Inferior parietal cortex (tissue), 1 donor: ENCODE data around the gene GFY.

ENCODE experiments used
- DNase-seq: peaks from one replicate; pipeline ENCODE4 v3.0.0-alpha.2; 2016; ENCODE audit errors: extremely low spot score

Gene GFY

DNA sequence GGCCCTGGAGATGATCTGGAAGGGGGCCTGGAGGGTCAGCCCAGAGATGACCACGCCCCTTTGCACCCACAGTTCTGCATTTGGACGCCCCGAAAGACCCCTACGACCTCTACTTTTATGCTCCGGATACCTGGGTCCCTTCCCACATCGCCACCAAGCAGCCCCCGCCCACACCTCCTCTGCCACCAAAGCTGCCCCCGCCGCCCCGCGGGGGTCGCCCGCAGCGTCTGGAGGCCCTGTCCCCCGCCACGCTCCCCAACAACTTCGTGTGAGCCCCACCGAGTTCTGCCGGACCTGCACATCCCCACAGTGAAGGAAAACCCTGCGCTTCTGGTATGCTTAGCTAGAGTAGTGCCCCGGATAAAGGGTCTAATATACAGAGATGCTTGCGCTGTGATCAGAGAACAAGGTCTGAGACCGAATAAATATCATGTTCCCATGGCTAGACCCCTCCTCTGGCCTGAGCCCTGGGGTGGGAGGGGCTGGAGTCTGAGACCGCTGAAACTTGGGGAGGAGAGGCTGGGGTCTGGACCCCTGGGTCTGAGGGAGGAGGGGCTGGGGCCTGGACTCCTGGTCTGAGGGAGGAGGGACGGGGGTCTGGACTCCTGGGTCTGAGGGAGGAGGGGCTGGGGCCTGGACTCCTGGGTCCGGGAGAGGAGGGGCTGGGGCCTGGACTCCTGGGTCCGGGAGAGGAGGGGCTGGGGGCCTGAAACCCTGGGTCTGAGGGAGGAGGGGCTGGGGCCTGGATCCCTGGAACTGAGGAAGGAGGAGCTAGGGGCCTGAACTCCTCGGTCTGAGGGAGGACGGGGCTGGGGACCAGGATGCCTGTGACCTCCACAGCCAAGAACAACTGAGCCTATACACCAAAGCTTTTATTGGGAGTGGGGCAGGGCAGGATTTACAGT lies 3.6 kb downstream of the GFY start:
- DNase-seq, result no peak

DNA sequence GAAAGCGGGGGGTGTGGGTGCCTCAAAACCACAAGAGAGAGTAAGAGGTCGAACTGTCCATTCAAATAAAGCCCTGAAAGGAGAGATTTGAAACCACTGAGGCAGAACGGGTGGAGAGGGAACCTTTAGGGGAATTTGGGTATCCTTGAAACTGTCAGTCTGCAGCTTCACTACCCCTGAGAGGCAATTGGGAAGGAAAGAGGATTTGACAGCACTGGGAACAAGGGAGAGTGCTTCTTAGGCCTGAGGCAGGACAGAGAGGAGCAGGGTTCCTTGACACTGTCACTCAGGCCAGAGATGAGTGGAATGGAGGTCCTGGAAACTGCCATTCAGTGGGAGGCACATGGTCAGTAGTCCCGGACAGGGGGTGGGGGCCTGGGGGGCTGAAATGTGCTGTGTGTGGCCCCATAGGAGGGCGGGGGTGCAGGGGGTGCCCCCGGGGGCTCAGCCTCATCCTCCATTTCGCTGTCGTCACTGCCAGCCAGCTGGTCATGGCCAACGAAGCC lies 5.0 kb downstream of the GFY start:
- no peak for DNase-seq

- DNase-seq, result no peak
These were observed 5.6 kb downstream of the GFY start for GRCh38 chr19:49430678-49431329.

DNA sequence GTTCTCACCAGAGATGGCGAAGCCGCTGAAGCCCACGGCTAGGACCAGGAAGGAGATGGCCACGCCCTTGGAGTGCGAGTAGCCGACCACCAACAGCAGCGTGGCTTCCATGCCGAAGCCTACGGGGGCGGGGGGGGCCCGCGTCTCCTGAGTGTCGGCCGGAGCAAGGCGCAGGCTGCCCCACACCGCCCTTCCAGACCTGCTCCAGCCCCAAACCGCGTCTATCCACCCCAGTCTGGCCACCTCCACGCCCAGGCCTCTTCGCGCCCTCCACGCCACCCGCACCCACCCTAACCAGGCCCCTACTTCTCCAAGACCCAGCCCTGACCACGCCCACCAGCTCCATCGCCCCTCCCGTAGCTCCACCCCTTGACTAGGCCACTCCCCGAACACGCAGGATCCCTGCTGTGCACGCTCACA lies 6.2 kb downstream of the GFY start:
- DNase-seq, result no peak

DNA sequence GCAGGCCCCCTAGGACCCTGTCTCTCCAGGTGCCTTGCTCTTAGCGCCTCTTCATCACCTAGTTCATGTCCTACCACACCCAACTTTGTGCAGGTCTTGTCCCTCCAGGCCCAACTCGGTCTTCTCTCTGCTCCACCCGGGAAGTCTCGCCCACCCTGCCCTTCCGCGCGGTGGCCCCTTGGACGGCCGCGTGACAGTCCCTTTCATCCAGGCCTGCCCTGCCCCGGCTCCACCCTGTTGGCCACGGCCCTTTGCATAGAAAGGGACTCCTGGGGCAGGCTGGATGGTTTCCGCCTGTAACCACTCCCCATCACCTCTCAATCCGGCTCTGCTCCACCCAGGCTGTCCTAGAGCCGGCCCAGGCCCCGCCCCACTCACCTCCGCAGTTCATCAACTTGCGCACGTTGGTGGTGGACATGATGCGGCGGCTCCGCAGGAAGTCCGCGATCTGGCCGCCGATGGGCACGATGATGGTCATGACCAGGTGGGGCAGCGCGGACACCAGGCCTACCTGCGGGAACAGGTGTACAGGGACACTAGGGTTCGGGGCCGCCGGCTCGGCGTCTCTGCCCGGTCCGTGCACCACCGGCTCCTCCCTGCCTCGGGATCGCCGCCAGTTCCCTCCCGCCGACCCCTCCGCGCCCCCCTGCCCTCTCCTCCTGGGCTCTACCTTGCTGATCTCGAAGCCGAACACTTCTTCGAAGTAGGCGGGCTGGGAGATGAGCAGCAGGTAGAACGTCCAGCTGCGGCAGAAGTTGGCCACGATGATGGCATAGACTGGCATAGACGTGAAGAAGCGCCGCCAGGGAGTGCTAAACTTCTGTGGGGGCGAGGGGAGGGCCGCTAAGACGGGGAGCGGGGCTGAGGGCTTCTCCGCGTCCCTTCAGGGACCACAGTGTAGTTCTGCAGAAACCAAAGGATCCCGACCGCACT lies 7.2 kb downstream of the GFY start:
- no peak for DNase-seq

DNA sequence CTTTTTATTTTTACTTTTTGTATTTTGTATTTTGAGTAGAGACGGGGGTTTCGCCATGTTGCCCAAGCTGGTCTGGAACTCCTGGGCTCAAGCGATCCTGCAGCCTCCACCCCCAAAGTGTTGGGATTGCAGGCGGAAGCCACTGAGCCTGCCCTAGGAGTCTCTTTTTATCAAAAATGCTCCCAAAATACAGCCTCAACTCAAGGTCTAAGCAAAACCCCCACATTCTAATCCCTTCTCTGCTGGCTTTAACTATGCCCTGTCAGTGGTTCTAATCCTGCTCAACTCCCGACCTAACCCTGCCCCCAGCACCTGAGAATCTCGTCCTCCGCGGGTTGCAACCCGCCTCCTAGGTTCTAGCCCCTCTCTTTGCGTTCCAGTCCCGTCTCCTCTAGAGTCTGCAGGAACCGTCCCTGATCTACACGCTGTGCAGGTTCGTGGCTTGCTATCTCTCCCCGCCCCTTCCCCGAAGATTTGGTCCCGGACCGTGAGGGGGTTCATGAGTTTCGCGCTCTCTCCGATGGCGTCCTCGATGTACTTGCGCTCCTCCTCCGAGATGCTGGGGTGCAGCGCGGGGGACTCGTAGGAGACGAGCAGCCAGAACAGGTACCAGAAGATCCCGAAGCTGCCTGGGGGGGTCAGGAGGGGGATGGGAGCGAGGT lies 8.2 kb downstream of the GFY start:
- no peak for DNase-seq

DNA sequence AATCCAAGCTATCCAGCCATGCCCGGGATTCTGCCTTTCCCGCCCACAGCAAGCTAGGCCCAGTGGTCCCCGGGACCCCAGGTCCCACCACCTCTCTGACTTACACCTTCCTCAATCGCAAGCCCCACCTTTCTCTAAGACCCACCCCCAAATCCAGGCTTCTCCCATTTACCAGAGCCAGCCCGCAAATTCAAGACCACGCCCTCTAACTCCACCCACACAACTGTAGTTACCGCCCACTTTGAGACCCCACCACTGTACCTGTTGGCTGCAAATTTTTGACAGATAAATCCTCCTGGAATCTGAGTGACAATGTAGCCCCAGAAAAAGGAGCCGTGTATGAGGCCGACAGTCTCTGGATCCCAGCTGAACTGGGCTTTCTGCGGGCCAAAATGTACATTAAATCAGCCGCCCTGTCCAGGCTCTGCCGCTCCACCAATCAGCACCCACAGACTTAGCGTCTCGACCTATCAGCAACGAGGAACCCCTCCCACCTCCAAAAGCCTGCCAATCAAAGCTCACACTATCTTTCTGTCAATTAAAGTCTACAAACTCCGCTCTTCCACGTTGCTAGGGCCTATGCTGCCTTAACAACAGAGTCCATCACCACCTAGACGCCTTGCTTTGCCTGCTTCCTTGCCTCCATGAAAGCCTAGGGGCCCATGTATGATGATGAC lies 9.9 kb downstream of the GFY start:
- no peak for DNase-seq

GRCh38 chr19:49435670-49436069 lies 10.5 kb downstream of the GFY start:
- no peak for DNase-seq

- DNase-seq, result no peak
These were observed 11.3 kb downstream of the GFY start for GRCh38 chr19:49436381-49437017.

GRCh38 chr19:49437231-49437630 lies 12.0 kb downstream of the GFY start:
- DNase-seq, result no peak

- DNase-seq, result no peak
These were observed 13.1 kb downstream of the GFY start for GRCh38 chr19:49438261-49438660.

GRCh38 chr19:49439836-49440235 lies 14.6 kb downstream of the GFY start:
- DNase-seq, result no peak

- no peak for DNase-seq
These were observed 15.4 kb downstream of the GFY start for GRCh38 chr19:49440439-49441209.

DNA sequence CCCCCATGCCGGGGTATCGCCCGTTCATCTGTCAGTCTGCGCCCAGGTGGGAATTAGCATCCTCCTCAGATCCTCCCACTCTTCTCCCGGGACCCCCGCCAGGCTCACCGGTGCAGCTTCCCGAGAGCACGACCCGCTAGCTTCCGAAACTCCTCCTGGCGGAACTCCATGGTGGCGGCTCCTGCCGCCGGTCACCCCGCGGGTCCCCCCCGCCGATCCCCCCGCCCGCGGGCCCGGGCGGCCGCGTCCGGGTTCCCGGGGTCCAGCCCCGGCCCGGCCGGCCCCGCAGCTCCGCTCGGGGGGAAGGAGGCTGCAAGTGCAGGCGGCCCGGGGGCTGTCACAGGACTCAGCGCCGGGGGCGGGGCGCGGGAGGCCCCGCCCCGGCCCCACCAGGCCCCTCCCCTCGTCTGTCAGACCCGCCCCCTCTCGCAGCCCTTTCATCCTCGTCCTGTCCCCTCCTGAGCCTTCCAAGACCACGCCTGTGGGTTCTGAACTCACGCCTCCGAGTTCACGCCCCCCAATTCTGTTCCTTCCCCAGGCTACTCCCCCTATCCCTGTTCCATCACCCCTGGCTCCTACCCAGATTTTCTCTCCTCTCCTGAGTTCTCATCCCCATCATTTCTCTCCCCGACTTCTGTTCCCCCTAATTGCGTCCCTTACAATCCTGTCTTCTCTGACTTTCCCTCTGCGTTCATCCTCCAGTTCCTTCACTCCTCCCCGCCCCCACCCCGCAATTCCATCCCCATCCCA lies 16.2 kb downstream of the GFY start, which contains the start of gene SLC17A7:
TSS of gene SLC17A7 (minus strand) at position 318 of the 750 bp plus-strand sequence. CDS start at position 170, 148 bp downstream.
- no peak for DNase-seq

GRCh38 chr19:49441960-49442350 lies 16.8 kb downstream of the GFY start:
- no peak for DNase-seq

DNA sequence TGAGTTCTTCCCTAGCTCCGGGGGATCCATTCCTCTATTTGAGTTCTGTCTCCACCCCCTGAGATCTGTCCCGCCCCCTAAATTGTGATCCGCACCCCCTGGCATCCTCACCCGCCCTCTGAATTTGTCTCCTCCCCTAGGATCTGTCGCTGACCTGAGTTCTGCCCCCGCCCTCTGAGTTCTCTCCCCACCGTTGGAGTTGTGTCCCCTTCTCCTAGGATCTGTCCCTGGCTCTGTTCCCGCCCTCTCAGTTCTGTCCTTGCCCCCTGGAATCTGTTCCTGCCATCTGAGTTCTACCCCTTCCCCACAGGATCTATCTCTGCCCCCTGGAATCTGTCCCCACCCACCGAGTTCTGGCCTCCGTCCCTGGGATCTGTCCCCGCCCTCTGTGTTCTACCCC lies 17.2 kb downstream of the GFY start:
- no peak for DNase-seq

DNA sequence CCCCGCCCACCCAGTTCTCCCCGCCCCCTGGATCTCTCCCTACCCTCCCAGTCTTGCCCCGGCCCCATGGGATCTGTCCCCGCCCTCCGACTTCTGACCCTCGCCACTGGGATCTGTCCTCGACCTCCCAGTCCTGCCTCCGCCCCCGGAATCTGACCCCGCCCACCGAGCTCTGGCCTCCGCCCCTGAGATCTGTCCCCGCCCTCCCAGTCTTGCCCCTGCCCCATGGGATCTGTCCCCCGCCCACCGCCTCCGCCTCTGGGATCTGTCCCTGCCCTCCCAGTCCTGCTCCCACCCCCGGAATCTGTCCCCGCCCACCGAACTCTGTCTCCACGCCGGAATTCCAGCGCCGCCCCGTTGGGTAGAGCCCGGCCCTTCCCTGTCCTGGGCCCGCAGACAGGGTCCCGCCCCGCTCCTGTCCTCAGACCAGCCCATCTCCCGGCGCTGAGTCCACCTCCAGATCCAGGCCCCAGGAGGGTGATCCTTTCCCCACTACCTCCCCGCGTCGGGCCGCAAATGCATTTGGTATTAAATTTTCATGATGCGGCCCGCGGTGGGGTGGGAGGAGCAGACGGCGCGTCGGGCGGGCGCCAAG lies 17.7 kb downstream of the GFY start:
- no peak for DNase-seq
